ENCODE measurements around the gene ADAM8.
"Not testable (repeated sequence)": the region's sequence is repeated elsewhere in the genome, so short reads cannot be mapped to it uniquely, and the experiment has no call there.

The ADAM8 gene

GRCh38 chr10:133234796-133235195, 41.9 kb downstream of the ADAM8 start:
- H3K36me3 ChIP-seq (ENCODE audit: control insufficient read depth, insufficient read depth, low read length) = not testable (repeated sequence)

GRCh38 chr10:133231946-133232574, 44.6 kb downstream of the ADAM8 start:
- no peak overlapping the region for H3K4me3 ChIP-seq (ENCODE audit: low read length)
- no peaks in the 10 kb centered on the region for H3K36me3 ChIP-seq (ENCODE audit: control insufficient read depth, insufficient read depth, low read length)
- no peak overlapping the region for H3K27ac ChIP-seq (ENCODE audit: low read depth, low read length)
- H3K4me1 ChIP-seq (ENCODE audit: control insufficient read depth, insufficient read depth, low read length) = no peaks in the 10 kb centered on the region
- no peak overlapping the region for H3K9ac ChIP-seq (ENCODE audit: low read length)
- peaks cover 15% of the 10 kb centered on the region for H3K27me3 ChIP-seq (ENCODE audit: control insufficient read depth, insufficient read depth, low read length)

More at GRCh38 chr10:133234796-133235195, 41.9 kb downstream of the ADAM8 start:
- H3K27ac ChIP-seq (ENCODE audit: low read depth, low read length); H3K4me3 ChIP-seq (ENCODE audit: low read length); H3K4me1 ChIP-seq (ENCODE audit: control insufficient read depth, insufficient read depth, low read length); H3K9ac ChIP-seq (ENCODE audit: low read length): not testable (repeated sequence)
- peaks cover 22% of the 10 kb centered on the region for H3K27me3 ChIP-seq (ENCODE audit: control insufficient read depth, insufficient read depth, low read length)

- peaks cover 10% of the 10 kb centered on the region for H3K27me3 ChIP-seq (ENCODE audit: control insufficient read depth, insufficient read depth, low read length)
- no peak overlapping the region for H3K4me3 ChIP-seq (ENCODE audit: low read length)
- no peaks in the 10 kb centered on the region for H3K36me3 ChIP-seq (ENCODE audit: control insufficient read depth, insufficient read depth, low read length)
- H3K9ac ChIP-seq (ENCODE audit: low read length) = no peak overlapping the region
- H3K27ac ChIP-seq (ENCODE audit: low read depth, low read length) = no peak overlapping the region
- no peaks in the 10 kb centered on the region for H3K4me1 ChIP-seq (ENCODE audit: control insufficient read depth, insufficient read depth, low read length)
Observed at GRCh38 chr10:133231244-133231945, 45.3 kb downstream of the ADAM8 start.

GRCh38 chr10:133230387-133231195, 46.1 kb downstream of the ADAM8 start:
- H3K9ac ChIP-seq (ENCODE audit: low read length) = no peak overlapping the region
- no peak overlapping the region for H3K4me3 ChIP-seq (ENCODE audit: low read length)
- no peak overlapping the region for H3K27ac ChIP-seq (ENCODE audit: low read depth, low read length)
- no peaks in the 10 kb centered on the region for H3K36me3 ChIP-seq (ENCODE audit: control insufficient read depth, insufficient read depth, low read length)
- H3K27me3 ChIP-seq (ENCODE audit: control insufficient read depth, insufficient read depth, low read length) = peaks cover 7% of the 10 kb centered on the region
- H3K4me1 ChIP-seq (ENCODE audit: control insufficient read depth, insufficient read depth, low read length) = no peaks in the 10 kb centered on the region

- H3K4me3 ChIP-seq (ENCODE audit: low read length) = no peak within 1 kb of the TSS
- H3K9ac ChIP-seq (ENCODE audit: low read length) = no peak within 1 kb of the TSS
- H3K36me3 ChIP-seq (ENCODE audit: control insufficient read depth, insufficient read depth, low read length) = no peaks in the 10 kb centered on the region
- no peak within 1 kb of the TSS for H3K27ac ChIP-seq (ENCODE audit: low read depth, low read length)
- peaks cover 7% of the 10 kb centered on the region for H3K27me3 ChIP-seq (ENCODE audit: control insufficient read depth, insufficient read depth, low read length)
- H3K4me1 ChIP-seq (ENCODE audit: control insufficient read depth, insufficient read depth, low read length) = no peaks in the 10 kb centered on the region
Observed at GRCh38 chr10:133230044-133230361, 46.7 kb downstream of the ADAM8 start, which contains the start of gene UTF1. Gene UTF1 (plus strand): TSS chr10:133230217. CDS start chr10:133230289, 72 bp downstream.

DNA sequence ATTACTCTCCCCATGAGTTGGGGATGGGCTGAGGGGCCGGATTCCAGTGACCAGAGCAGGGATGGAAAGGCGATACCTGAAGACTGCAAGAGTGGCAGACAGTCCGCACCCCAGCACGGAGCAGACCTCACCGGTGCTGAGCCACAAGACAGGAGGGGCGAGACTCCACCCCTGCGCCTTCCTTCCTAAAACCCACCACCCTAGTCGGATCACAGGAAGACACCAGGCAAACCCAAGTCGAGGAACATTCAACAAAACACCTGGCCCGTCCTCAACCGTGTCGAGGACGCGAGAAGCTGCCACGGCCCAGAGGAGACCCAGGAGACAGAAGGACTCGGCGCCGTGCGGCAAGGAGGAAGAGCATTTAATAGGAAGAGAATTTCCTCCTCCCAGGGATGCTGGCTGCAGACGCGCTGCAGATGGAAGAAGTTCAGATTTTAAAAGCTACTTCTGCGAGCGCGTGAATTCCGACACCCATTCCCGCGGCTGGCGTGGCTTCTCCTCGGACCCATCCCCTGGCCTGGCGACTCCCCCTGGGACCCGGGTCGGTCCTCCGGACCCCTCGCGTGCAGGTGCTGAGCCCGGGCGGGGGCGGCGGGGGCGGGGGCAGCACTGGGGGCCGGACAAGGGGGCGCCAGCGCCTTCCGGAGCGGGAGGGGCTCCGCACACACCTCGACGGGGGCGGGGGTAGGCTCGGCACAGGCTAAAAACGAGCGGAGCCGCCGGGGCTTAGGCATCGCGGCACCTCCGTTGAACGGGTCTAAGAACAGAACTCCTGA, 47.2 kb downstream of the ADAM8 start:
- Histone ChIP-seq H3K27me3 (ENCODE audit: control insufficient read depth, insufficient read depth, low read length) (peaks cover 7% of the 10 kb centered on the region), H3K4me1 (ENCODE audit: control insufficient read depth, insufficient read depth, low read length) (no peaks in the 10 kb centered on the region), H3K4me3 (ENCODE audit: low read length) (no peak overlapping the region), H3K9ac (ENCODE audit: low read length) (no peak overlapping the region), H3K36me3 (ENCODE audit: control insufficient read depth, insufficient read depth, low read length) (no peaks in the 10 kb centered on the region), H3K27ac (ENCODE audit: low read depth, low read length) (no peak overlapping the region)

DNA sequence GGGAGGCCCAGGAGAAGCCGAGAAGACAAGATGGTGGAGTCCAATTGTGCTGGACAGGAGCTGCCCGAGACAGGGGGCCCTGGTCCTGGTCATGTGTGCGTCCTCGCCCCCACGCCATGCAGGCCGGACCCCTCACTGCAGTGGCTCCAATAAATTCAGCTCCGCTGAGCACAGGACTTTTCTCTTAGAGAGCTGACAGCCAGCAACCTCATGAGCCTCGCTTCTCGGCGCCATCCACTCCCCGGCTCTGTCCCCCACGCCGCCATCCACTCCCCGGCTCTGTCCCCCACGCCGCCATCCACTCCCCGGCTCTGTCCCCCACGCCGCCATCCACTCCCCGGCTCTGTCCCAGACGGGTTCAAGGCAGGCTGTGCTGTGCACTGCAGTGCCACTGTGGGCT, 49.4 kb downstream of the ADAM8 start:
- Histone ChIP-seq H3K4me3 (ENCODE audit: low read length) (no peak overlapping the region), H3K36me3 (ENCODE audit: control insufficient read depth, insufficient read depth, low read length) (no peaks in the 10 kb centered on the region), H3K27me3 (ENCODE audit: control insufficient read depth, insufficient read depth, low read length) (peaks cover 7% of the 10 kb centered on the region), H3K4me1 (ENCODE audit: control insufficient read depth, insufficient read depth, low read length) (no peaks in the 10 kb centered on the region), H3K27ac (ENCODE audit: low read depth, low read length) (no peak overlapping the region), H3K9ac (ENCODE audit: low read length) (no peak overlapping the region)

DNA sequence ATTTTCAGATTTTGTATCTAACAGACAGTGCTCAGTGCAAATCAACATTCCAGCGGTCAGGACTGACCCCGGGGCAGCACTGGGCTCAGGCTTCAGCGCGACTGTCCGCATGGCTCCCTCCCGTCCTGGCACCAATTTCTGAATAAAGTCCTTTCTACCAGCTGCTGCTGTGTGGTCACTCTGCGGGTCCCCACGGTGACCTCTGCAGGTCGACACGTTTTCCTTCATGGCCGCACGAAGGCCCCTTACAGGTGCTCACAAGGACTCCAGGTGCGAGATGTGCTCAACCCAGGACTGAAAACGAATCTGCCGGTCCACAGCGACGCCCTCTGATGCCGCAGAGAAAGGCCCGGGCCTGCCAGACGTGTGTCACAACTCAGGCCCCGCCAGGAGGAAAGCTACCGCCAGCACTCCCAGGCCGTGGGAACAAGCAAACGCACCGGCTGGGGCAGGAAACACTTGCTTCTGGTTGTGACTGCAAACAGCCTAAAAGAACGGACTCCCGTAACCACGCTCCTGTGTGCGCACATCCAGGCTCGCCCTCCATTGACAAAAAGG, 50.3 kb downstream of the ADAM8 start:
- Histone ChIP-seq H3K4me1 (ENCODE audit: control insufficient read depth, insufficient read depth, low read length) (no peaks in the 10 kb centered on the region), H3K27me3 (ENCODE audit: control insufficient read depth, insufficient read depth, low read length) (peaks cover 2% of the 10 kb centered on the region)

DNA sequence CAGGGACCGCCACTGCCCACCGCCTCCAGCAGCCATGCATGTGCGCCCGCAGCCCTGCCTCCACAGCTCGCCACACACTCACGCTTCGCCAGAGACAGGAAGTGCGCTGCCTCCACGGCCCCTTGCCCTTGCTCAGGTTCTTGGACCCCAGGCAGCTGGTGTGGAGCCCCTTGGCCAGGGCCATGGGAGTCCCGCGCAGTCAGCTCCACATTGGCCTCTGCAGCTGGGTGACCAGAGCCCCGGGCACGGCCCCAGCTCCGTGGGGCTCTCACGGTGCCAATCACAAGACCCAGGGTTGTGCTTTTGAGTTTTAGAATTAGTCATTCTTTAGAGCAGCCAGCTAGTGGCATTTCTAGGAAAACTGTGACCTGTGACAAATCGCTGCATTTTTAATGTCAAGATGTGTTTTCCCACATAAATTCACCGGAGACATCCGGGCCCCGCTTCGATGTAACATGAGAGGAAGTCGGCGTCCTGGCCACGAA, 50.9 kb downstream of the ADAM8 start:
- Histone ChIP-seq H3K27ac (ENCODE audit: low read depth, low read length) (no peak overlapping the region), H3K4me3 (ENCODE audit: low read length) (no peak overlapping the region), H3K27me3 (ENCODE audit: control insufficient read depth, insufficient read depth, low read length) (peaks cover 3% of the 10 kb centered on the region), H3K4me1 (ENCODE audit: control insufficient read depth, insufficient read depth, low read length) (no peaks in the 10 kb centered on the region), H3K36me3 (ENCODE audit: control insufficient read depth, insufficient read depth, low read length) (no peaks in the 10 kb centered on the region), H3K9ac (ENCODE audit: low read length) (no peak overlapping the region)

More for the DNA sequence above, 50.3 kb downstream of the ADAM8 start:
- Histone ChIP-seq H3K36me3 (ENCODE audit: control insufficient read depth, insufficient read depth, low read length) (no peaks in the 10 kb centered on the region), H3K27ac (ENCODE audit: low read depth, low read length) (no peak overlapping the region), H3K4me3 (ENCODE audit: low read length) (no peak overlapping the region), H3K9ac (ENCODE audit: low read length) (no peak overlapping the region)

- no peaks in the 10 kb centered on the region for H3K36me3 ChIP-seq (ENCODE audit: control insufficient read depth, insufficient read depth, low read length)
- H3K9ac ChIP-seq (ENCODE audit: low read length) = no peak overlapping the region
- no peaks in the 10 kb centered on the region for H3K4me1 ChIP-seq (ENCODE audit: control insufficient read depth, insufficient read depth, low read length)
- no peak overlapping the region for H3K27ac ChIP-seq (ENCODE audit: low read depth, low read length)
- no peak overlapping the region for H3K4me3 ChIP-seq (ENCODE audit: low read length)
- peaks cover 5% of the 10 kb centered on the region for H3K27me3 ChIP-seq (ENCODE audit: control insufficient read depth, insufficient read depth, low read length)
Observed at GRCh38 chr10:133224756-133225372, 51.8 kb downstream of the ADAM8 start.

GRCh38 chr10:133224076-133224475, 52.6 kb downstream of the ADAM8 start:
- no peak overlapping the region for H3K9ac ChIP-seq (ENCODE audit: low read length)
- H3K36me3 ChIP-seq (ENCODE audit: control insufficient read depth, insufficient read depth, low read length) = no peaks in the 10 kb centered on the region
- no peaks in the 10 kb centered on the region for H3K4me1 ChIP-seq (ENCODE audit: control insufficient read depth, insufficient read depth, low read length)
- no peak overlapping the region for H3K4me3 ChIP-seq (ENCODE audit: low read length)
- H3K27me3 ChIP-seq (ENCODE audit: control insufficient read depth, insufficient read depth, low read length) = peaks cover 5% of the 10 kb centered on the region
- no peak overlapping the region for H3K27ac ChIP-seq (ENCODE audit: low read depth, low read length)
